DOHH2 (cell line): ENCODE results near the gene FASTKD3.

ENCODE experiments used
- H3F3A ChIP-seq: fragments of 200-600 bp; sonication (generic), shearing (Covaris generic); 2 replicates; pipeline ENCODE4 v1.6.0; 2016; ENCODE audit warnings: antibody characterized with exemption, mild to moderate bottlenecking; ENCODE audit not compliant: control insufficient read depth, insufficient read depth
- H3K27ac ChIP-seq: fragments of 200-600 bp; sonication (generic); 2 replicates; pipeline ENCODE4 v1.5.1; 2014; ENCODE audit warnings: low read depth, mild to moderate bottlenecking, low read length, moderate library complexity
- H3K27me3 ChIP-seq: fragments of 200-600 bp; sonication (generic); 2 replicates; pipeline ENCODE4 v1.6.1; 2014; ENCODE audit warnings: mild to moderate bottlenecking, low read length, mixed read lengths; ENCODE audit not compliant: control insufficient read depth
- H3K36me3 ChIP-seq: fragments of 200-600 bp; sonication (generic); 2 replicates; pipeline ENCODE4 v1.6.1; 2014; ENCODE audit warnings: mild to moderate bottlenecking, low read length, moderate library complexity, mixed read lengths; ENCODE audit not compliant: control insufficient read depth
- H3K4me1 ChIP-seq: fragments of 200-600 bp; sonication (generic); 2 replicates; pipeline ENCODE4 v1.6.1; 2014; ENCODE audit warnings: mild to moderate bottlenecking, low read length, mixed read lengths; ENCODE audit not compliant: control insufficient read depth
- H3K4me2 ChIP-seq: fragments of 200-600 bp; sonication (generic); 2 replicates; pipeline ENCODE4 v1.6.0; 2014; ENCODE audit warnings: mild to moderate bottlenecking, low read length, moderate library complexity
- H3K4me3 ChIP-seq: fragments of 200-600 bp; sonication (generic); 2 replicates; pipeline ENCODE4 v1.5.1; 2014; ENCODE audit warnings: mild to moderate bottlenecking, low read length, mixed read lengths
- H3K79me2 ChIP-seq: fragments of 200-600 bp; sonication (generic); 2 replicates; pipeline ENCODE4 v1.6.1; 2014; ENCODE audit warnings: mild to moderate bottlenecking, low read length, mixed read lengths; ENCODE audit not compliant: control insufficient read depth
- H3K9me2 ChIP-seq: fragments of 200-600 bp; sonication (generic); replicated peaks from 2 replicates; pipeline ENCODE4 v1.6.1; 2014; ENCODE audit warnings: mild to moderate bottlenecking, low read length, mixed read lengths; ENCODE audit not compliant: control insufficient read depth
- H3K9me3 ChIP-seq: fragments of 200-600 bp; sonication (generic); 2 replicates; pipeline ENCODE4 v1.6.1; 2014; ENCODE audit warnings: antibody characterized with exemption, low read length, mixed read lengths; ENCODE audit not compliant: control insufficient read depth, insufficient read depth
- H4K20me1 ChIP-seq: fragments of 200-600 bp; sonication (generic); 2 replicates; pipeline ENCODE4 v1.6.0; 2014; ENCODE audit warnings: low read depth, mild to moderate bottlenecking, antibody characterized with exemption, low read length, moderate library complexity; ENCODE audit not compliant: control insufficient read depth, insufficient read depth
- CTCF ChIP-seq: fragments of 200-600 bp; sonication (generic); IDR thresholded peaks from one replicate; pipeline ENCODE4 v1.5.1; 2014; ENCODE audit warnings: antibody characterized with exemption, mild to moderate bottlenecking, low read depth, low read length; ENCODE audit not compliant: poor library complexity, severe bottlenecking
- EZH2phosphoT487 ChIP-seq: fragments of 200-600 bp; sonication (generic); IDR thresholded peaks from 2 replicates; pipeline ENCODE4 v1.6.1; 2017; ENCODE audit warnings: borderline replicate concordance, mild to moderate bottlenecking, antibody characterized with exemption, low read length, moderate library complexity, mixed read lengths

Gene FASTKD3

GRCh38 chr5:7910738-7911428 is 42.1 kb upstream of the FASTKD3 start:
- no peak overlapping the region for H3K4me3 ChIP-seq
- H3K36me3 ChIP-seq = peaks cover 20% of the 10 kb centered on the region
- H3K79me2 ChIP-seq = no peaks in the 10 kb centered on the region
- H3K9me2 ChIP-seq = no peaks in the 10 kb centered on the region
- no peaks in the 10 kb centered on the region for H3K4me1 ChIP-seq
- no peak overlapping the region for H3K4me2 ChIP-seq
- H3K9me3 ChIP-seq = no peaks in the 10 kb centered on the region
- no peaks in the 10 kb centered on the region for H3F3A ChIP-seq
- H3K27me3 ChIP-seq = no peaks in the 10 kb centered on the region
- H4K20me1 ChIP-seq = no peaks in the 10 kb centered on the region
- TF ChIP-seq EZH2phosphoT487 (no peak), CTCF (no peak)
- no peak overlapping the region for H3K27ac ChIP-seq

- Histone ChIP-seq H3F3A (no peaks in the 10 kb centered on the region), H3K9me3 (no peaks in the 10 kb centered on the region), H3K79me2 (no peaks in the 10 kb centered on the region), H3K4me2 (no peak overlapping the region), H3K27me3 (no peaks in the 10 kb centered on the region), H3K9me2 (no peaks in the 10 kb centered on the region), H3K36me3 (peaks cover 41% of the 10 kb centered on the region), H4K20me1 (no peaks in the 10 kb centered on the region), H3K4me3 (no peak overlapping the region), H3K4me1 (no peaks in the 10 kb centered on the region), H3K27ac (no peak overlapping the region)
- TF ChIP-seq EZH2phosphoT487 (no peak), CTCF (no peak)
Observed at GRCh38 chr5:7908317-7908716, 39.5 kb upstream of the FASTKD3 start.

GRCh38 chr5:7907612-7908011 is 38.8 kb upstream of the FASTKD3 start:
- H3F3A ChIP-seq = no peaks in the 10 kb centered on the region
- TF ChIP-seq CTCF (no peak), EZH2phosphoT487 (no peak)
- H3K36me3 ChIP-seq = peaks cover 48% of the 10 kb centered on the region

More at GRCh38 chr5:7907612-7908011, 38.8 kb upstream of the FASTKD3 start:
- Histone ChIP-seq H4K20me1 (no peaks in the 10 kb centered on the region), H3K27ac (no peak overlapping the region), H3K4me3 (no peak overlapping the region), H3K4me1 (no peaks in the 10 kb centered on the region), H3K4me2 (no peak overlapping the region), H3K9me3 (no peaks in the 10 kb centered on the region), H3K27me3 (no peaks in the 10 kb centered on the region), H3K79me2 (no peaks in the 10 kb centered on the region), H3K9me2 (no peaks in the 10 kb centered on the region)
